Measurements from ENCODE around the gene USP6.
"Not testable (repeated sequence)": the region's sequence is repeated elsewhere in the genome, so short reads cannot be mapped to it uniquely, and the experiment has no call there.

The USP6 gene

DNA sequence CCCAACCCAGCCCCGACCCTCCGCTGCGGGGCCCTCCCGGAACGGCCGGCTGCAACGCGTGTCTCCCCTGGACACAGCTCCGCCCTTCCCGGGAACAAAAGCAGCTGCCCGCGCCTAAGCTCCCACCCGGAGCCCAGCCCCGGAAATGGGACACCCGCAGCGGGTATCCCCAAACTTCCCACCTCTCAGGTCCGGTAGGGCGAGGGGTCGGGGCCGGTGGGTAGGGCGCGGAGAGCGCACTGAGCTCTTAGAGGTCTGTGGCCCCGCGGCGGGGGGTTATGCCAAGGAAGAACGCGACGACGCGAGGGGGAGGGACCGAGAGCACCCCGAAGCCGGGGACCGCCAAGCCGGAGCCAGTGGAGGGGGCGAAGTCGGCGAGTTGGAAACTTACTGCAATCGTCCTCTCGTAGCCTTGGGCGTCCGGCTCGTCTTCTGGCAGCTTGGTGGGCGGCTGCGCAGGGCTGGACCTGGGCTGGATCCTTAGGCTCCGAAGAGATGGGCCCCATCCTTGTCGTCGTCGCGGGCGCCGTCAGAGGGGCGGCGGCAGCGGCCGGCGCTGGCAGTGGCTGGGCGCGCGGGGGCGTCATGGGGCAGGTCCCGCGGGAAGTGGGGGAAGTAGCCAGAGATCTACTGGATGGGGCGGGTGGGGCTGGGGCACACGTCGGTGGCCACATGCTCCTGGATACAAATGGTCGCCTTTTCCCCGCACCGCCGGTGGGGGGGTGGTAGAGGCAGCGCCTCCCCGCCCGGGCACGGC is 6.9 kb downstream of the USP6 start:
- DNase-seq = no peak

DNA sequence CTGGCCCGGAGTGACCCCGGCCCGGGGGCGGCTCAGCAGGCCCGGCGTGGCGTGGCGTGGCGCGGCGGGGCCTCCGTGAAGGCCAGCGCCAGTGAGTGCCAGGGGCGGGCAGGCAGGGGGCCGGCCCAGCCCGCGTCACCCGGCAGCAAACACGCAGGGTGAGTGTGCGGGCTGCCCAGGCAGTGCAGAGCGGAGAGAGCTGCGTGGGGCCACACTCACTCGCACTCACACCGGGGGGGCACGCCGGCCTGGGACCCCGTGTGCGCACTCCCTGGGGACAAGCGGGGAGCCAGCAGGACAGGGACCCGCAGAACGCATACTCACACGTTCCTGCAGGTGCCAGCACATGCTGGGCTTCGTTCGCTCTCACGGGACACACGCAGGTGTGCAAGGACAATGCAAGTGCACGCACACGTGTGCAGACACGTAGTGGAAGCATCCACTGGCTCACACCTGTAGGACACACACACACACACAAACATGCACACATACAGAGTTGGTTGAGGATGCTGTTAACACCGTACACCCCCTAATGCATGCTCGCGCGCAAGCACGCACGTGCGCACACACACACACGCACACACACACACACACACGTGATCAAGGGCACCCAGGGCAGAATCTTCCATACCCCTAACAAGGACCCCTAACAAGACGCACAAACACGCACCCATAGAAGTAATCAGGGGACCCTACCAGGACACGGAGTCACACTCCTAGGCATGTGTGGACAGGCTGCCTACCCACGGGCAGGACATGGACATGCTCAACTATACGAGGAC is 7.7 kb downstream of the USP6 start:
- no peak for DNase-seq

DNA sequence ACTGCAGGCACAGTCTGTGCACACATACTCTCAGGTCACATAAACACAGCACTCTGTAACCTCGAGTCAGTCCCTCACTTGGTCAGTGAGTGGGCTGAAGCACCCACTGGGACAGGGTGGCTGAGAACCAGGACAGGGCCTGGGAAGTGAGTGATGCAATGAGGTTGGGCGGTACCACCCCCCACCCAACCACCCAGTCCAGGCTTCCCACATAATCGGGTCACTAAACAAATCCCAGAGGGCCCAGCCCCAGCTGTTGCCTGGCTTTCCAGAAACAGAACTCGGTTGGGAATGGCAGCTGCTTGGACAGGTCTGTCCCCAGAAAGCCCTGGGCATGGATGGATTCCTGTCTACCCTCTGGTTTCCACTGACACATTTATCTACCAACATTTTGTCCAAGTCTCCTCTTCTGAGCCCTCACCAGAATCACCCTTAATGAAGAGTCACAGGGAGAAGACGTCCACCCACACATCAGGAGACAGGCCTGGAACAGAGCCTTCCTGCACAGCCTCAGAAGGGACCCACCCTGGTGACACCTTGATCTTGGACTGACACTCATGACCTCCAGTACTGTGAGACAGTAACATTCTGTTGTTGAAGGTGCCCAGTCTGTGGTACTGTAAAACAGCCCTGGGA is 8.4 kb downstream of the USP6 start:
- DNase-seq = not testable (repeated sequence)

- DNase-seq = not testable (repeated sequence)
Observed at GRCh38 chr17:5124896-5125295, 9.1 kb downstream of the USP6 start.

- no peak for DNase-seq
Observed at GRCh38 chr17:5126719-5127488, 11.1 kb downstream of the USP6 start.

DNA sequence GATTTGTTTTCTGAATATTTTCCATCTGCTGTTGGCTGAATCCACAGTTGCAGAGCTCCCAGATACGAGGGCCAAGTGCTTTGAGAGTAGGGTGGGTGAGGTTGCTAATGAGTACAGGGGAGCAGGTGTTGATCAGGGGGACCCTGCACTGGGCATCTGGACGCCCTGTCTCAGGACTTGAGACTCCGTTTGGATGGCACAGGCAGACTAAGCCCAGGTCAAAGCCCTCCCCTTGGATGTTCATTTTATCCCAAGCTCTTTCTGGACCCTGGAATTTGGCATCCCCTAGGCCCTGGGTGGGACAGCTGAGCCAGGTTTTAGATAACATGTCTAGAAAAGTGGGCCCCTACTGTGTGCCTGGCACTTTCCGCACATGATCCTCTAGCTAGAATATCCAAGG is 12.1 kb downstream of the USP6 start:
- no peak for DNase-seq

GRCh38 chr17:5128387-5128786 is 12.6 kb downstream of the USP6 start:
- DNase-seq = not testable (repeated sequence)

DNA sequence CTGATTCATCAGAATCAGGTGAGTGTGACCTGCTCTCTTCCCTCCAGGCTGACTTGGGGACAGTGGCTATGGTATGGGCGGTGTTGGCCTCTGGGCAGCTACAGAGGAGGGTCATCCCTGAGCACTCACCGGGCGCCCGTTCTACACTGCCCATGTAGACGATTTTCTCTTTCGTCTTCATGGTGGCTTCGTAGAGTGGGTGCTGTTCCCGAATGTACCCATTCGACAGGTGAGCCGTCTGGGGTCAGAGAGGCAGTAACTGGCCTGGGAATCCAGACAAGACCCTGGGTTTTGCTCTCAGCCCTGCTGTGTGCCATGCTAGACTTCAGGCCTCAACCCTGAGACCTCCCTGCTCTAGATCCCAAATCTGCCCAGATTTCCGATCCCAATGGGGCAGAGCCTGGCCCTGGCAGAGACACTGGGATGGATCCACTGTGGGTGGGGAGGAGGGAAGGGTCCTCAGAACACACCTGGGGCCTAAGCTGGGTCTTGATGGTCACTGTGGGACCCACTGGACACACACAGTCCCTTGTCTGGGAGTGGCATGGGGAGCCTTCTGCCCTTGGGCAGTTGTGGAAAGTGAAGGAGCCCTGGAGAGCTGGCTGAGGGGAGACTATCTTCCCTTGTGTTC is 13.2 kb downstream of the USP6 start:
- no peak for DNase-seq

GRCh38 chr17:5129770-5130169 is 13.9 kb downstream of the USP6 start:
- not testable (repeated sequence) for DNase-seq

GRCh38 chr17:5130261-5130660 is 14.4 kb downstream of the USP6 start:
- not testable (repeated sequence) for DNase-seq

DNA sequence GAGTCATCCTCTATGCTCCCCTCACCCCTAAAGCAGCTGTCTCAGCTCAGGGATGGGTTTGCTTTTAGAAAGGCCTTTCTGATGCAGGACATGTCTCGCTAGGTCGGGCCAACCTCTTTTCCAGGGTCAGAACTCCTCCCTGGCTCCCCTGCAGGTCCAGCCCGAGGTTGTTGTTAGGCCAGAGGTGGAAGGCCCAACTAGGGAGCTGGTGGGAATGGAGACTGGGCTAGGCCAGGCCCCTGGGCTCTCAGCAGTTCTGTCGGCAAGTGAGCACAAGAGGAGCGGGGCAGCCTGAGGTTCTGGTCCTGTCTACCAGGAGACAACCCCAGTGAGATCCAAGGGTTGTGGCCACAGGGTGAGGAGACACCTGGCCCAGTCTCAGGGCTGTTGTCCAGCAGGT is 14.9 kb downstream of the USP6 start:
- DNase-seq = not testable (repeated sequence)

DNA sequence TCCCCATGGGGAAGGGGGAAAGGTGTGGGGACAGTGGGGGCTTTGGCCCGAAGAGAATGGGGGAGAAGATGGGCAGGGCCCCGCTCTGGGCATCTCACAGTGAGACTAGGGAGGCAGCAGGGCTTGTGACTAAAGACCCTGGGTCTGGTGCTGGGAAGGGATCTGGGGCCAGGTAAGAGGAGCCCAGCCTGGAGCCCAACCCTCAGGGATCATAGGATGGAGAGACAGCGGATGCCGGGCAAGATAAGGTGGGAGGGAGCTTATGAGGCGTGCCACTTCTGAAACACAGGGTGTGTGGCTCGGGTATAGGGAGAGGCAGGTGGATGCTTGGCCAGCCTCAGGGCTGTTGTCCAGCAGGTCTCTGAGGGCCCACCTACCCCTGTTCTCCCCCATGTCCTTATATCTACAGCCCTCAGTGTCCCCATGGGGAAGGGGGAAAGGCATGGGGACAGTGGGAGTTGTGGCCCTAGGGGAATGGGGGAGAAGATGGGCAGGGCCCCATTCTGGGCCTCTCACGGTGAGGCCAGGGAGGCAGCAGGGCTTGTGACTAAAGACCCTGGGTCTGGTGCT is 15.4 kb downstream of the USP6 start:
- no peak for DNase-seq

- not testable (repeated sequence) for DNase-seq
Observed at GRCh38 chr17:5131799-5132502, 16.1 kb downstream of the USP6 start.

DNA sequence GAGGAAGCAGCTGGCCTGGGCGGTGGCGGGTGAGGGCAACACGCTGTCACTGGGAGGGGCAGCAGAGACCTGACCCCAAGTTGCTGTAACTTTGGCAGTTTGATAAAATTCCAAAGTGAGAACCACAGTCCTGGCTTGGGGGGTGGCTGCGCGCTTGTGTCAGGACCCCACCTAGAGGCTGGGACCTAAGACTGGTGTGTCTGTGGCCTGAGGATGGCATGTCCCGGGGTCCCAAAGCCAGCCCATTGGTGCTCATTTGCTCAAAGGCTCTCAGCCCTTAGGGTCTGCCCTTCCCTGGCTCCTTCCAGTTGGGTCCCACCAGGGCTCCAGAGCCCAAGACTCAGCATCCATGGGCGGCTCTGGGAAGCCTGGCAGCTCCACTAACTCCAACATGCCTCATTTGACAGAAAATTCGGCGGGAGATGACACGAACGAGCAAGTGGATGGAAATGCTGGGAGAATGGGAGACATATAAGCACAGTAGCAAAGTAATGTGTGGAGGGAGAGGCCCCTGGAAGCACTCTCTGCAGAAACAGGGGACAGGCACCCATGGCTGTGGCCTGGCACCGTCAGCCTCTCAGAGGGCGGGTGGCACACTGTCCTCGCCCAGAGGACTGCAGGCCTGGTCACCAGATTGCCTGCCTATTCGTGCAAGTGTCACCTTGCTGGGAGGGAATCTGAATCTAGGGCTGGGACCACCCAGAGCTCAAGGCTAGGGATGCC is 16.8 kb downstream of the USP6 start:
- not testable (repeated sequence) for DNase-seq

DNA sequence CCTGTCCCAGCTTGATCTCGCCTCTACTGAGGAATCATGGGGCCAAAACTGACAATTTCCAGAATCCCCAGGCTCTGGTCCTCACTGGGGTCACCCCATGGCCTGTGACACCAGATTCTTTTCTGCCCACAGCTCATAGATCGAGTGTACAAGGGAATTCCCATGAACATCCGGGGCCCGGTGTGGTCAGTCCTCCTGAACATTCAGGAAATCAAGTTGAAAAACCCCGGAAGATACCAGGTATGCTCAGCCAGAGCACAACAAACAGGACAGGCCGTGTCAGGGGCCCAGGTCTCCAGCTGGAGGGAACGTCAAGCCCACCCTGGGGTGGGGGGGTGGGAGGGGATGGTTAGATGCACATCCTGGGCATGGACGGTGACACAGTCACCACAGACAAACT is 17.5 kb downstream of the USP6 start:
- DNase-seq = no peak

DNA sequence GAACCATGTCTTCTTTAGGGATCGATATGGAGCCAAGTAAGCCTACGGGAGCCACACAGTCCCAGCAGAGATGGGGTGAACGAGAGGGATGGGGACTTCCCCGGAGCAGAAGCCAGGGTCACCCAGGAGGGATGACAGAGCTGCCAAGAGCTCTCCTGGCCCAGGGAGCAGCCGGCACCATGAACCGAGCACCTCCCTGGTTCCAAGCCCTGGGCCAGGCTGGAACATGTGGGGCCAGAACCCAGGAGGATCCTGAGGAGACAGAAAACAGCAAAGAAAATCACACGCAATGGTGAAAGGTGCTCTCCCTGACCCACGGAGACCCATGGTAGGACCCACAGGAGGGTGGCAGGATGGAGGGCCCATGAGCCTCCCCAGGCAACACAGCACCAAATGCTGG is 18.1 kb downstream of the USP6 start:
- DNase-seq = not testable (repeated sequence)

GRCh38 chr17:5134571-5134970 is 18.7 kb downstream of the USP6 start:
- DNase-seq = not testable (repeated sequence)

DNA sequence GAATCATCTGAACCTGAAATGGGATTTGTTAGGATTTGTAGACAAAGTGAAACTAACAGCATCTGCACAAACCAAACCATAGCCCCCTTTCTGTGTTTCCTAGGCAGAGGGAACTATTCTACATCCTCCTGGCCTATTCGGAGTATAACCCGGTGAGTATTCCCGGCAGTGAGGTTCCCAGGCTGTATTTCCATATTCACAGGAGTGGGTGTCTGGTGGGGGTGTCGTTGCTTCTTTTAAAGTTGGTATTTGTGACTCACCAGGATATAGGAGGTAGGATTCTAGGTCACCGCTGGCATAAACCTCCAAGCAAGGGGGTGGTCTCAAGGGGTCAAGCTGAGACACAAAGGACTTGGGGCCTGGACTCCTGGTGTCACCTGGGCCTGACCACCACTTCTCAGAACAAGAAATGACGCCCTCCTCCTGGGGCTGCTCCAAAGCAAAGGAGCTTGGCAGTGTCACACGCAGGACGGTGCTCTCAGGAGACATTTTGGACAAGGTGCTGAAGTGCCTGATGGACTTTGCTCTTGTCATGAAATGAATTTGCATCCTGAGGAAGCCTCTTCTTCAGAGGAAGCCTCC is 19.4 kb downstream of the USP6 start:
- not testable (repeated sequence) for DNase-seq

GRCh38 chr17:5135726-5136579 is 20.1 kb downstream of the USP6 start:
- no peak for DNase-seq

Data from stimulated activated CD4-positive, alpha-beta T cell treated with anti-CD3 and anti-CD28 coated beads, Interleukin-4, amount 100 ng/mL, for 1 hour (primary cell).